H1 (cell line): ENCODE results near the gene UBAP1L.

Experiments used
- EP300 ChIP-seq, 2 experiments: IDR thresholded peaks; 1 replicate in 1 of 2; 2 replicates in 1 of 2; pipeline ENCODE4 v1.6.1; 2011 to 2012; ENCODE audit warnings: low read depth in 2 of 2, low read length in 2 of 2, mild to moderate bottlenecking in 2 of 2, borderline replicate concordance in 1 of 2, inconsistent platforms in 1 of 2, moderate library complexity in 1 of 2
- EZH2 ChIP-seq: fragments of 200-600 bp; sonication (generic); IDR thresholded peaks from 2 replicates; pipeline ENCODE4 v1.7.1; 2012; ENCODE audit warnings: low read depth, mild to moderate bottlenecking, moderate library complexity, low read length, inconsistent platforms; ENCODE audit not compliant: severe bottlenecking
- POU5F1 ChIP-seq: IDR thresholded peaks from 2 replicates; pipeline ENCODE4 v1.6.1; 2011; ENCODE audit warnings: low read depth, mild to moderate bottlenecking, low read length, moderate library complexity
- TAF1 ChIP-seq: IDR thresholded peaks from 2 replicates; pipeline ENCODE4 v1.6.1; 2011; ENCODE audit warnings: mild to moderate bottlenecking, low read depth, low read length
- TEAD4 ChIP-seq: IDR thresholded peaks from 2 replicates; pipeline ENCODE4 v1.6.1; 2012; ENCODE audit warnings: low read depth, low read length, inconsistent platforms, mixed read lengths
- TF ChIP-seq, protein P1 (sequence below), 3 experiments: IDR thresholded peaks; 1 replicate in 2 of 3; 2 replicates in 1 of 3; pipeline versions ENCODE4 v1.5.1 to v1.6.1; 2011; ENCODE audit warnings: low read length in 3 of 3, mild to moderate bottlenecking in 3 of 3, inconsistent platforms in 2 of 3, low read depth in 1 of 3, moderate library complexity in 1 of 3; ENCODE audit not compliant: insufficient read depth in 1 of 3; ENCODE audit errors: control extremely low read depth in 1 of 3

DNA sequence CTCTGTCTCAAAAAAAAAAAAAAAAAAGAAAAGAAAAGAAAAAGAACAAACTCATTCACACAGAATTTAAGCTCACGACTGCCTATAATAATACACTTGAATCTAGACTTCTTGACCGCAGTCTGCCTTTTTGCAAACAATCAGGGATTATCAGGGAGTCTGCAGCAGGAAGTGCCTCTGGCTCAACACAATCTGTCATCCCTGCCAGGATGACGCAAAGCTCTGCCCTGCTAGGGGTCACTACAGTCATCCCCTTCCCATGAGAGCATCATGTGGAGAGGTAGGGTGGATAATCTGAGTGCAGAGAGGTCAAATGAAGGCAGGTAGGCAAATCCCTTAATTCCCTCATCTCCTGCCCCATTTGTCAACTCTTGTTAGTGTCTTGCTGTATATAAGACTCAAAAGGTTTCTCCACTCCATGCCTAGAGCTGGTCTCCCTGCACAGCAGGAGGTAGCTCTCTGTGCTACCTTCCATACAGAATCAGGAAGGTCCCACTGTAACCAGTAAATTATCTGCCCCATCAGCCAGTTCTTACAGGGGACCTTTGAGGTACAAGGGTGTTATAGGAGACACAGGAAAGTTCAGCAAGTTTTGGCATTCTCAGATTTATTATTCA, 4.2 kb downstream of the UBAP1L start:
- TF ChIP-seq, protein P1, sequence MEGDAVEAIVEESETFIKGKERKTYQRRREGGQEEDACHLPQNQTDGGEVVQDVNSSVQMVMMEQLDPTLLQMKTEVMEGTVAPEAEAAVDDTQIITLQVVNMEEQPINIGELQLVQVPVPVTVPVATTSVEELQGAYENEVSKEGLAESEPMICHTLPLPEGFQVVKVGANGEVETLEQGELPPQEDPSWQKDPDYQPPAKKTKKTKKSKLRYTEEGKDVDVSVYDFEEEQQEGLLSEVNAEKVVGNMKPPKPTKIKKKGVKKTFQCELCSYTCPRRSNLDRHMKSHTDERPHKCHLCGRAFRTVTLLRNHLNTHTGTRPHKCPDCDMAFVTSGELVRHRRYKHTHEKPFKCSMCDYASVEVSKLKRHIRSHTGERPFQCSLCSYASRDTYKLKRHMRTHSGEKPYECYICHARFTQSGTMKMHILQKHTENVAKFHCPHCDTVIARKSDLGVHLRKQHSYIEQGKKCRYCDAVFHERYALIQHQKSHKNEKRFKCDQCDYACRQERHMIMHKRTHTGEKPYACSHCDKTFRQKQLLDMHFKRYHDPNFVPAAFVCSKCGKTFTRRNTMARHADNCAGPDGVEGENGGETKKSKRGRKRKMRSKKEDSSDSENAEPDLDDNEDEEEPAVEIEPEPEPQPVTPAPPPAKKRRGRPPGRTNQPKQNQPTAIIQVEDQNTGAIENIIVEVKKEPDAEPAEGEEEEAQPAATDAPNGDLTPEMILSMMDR (IDR thresholded peaks at IDR 0.05; ENCODE audit: control extremely low read depth in 1 of 3, insufficient read depth in 1 of 3, low read depth in 1 of 3, low read length in 3 of 3): no peak
- TF ChIP-seq EZH2: no peak
- no peak for TF ChIP-seq TEAD4
- no peak for TF ChIP-seq EP300 (IDR thresholded peaks at IDR 0.05; ENCODE audit: borderline replicate concordance in 1 of 2, low read depth in 2 of 2, low read length in 2 of 2)
- no peak for TF ChIP-seq POU5F1
- no peak for TF ChIP-seq TAF1
